GM23338 (cell line): Measurements from ENCODE around the gene RPS21. TPM values are rescaled to one million over a fixed set of nuclear protein-coding genes. Genes with fewer than 3 reads are reported as not detected.
A peak's percentile ranks its signal among the peaks of the same experiment; 100 is the strongest.

Experiments
- ATAC-seq: fragments of 200-7000 bp; cut with Tn5 transposase; 3 replicates; pipeline ENCODE4 v1.9.1; 2020
- DNase-seq: peaks from one replicate; pipeline ENCODE4 v3.0.0-alpha.2; 2015; ENCODE audit warnings: low spot score
- H2AFZ ChIP-seq: fragments of 200-600 bp; sonication (generic); 2 replicates; pipeline ENCODE4 v1.8.0; 2016; ENCODE audit warnings: antibody characterized with exemption, mild to moderate bottlenecking, moderate library complexity
- H3F3A ChIP-seq: fragments of 200-600 bp; sonication (generic); replicated peaks from 2 replicates; pipeline ENCODE4 v1.8.0; 2017; ENCODE audit warnings: antibody characterized with exemption, mixed run types, low read depth
- H3K27ac ChIP-seq: fragments of 200-600 bp; sonication (generic); 2 replicates; pipeline ENCODE4 v1.6.1; 2016; ENCODE audit warnings: low read depth
- H3K27me3 ChIP-seq: fragments of 200-600 bp; sonication (generic); 2 replicates; pipeline ENCODE4 v1.8.0; 2016; ENCODE audit warnings: mild to moderate bottlenecking, mixed run types, moderate library complexity; ENCODE audit not compliant: insufficient read depth
- H3K36me3 ChIP-seq: fragments of 200-600 bp; sonication (generic); 2 replicates; pipeline ENCODE4 v1.8.0; 2016; ENCODE audit warnings: mild to moderate bottlenecking; ENCODE audit not compliant: insufficient read depth
- H3K4me1 ChIP-seq: fragments of 200-600 bp; sonication (generic); 2 replicates; pipeline ENCODE4 v1.8.0; 2016; ENCODE audit warnings: mild to moderate bottlenecking, moderate library complexity; ENCODE audit not compliant: insufficient read depth
- H3K4me2 ChIP-seq: fragments of 200-600 bp; sonication (generic); 2 replicates; pipeline ENCODE4 v1.7.1; 2017; ENCODE audit warnings: mixed run types
- H3K4me3 ChIP-seq: fragments of 200-600 bp; sonication (generic); 2 replicates; pipeline ENCODE4 v1.6.1; 2016; ENCODE audit warnings: mixed run types
- H3K79me2 ChIP-seq: fragments of 200-600 bp; sonication (generic); replicated peaks from 2 replicates; pipeline ENCODE4 v1.8.0; 2017; ENCODE audit warnings: mild to moderate bottlenecking; ENCODE audit not compliant: insufficient read depth
- H3K9me2 ChIP-seq: fragments of 200-600 bp; sonication (generic); 2 replicates; pipeline ENCODE4 v1.8.0; 2017; ENCODE audit not compliant: insufficient read depth
- H4K20me1 ChIP-seq: fragments of 200-600 bp; sonication (generic); replicated peaks from 2 replicates; pipeline ENCODE4 v1.8.0; 2017; ENCODE audit warnings: mild to moderate bottlenecking; ENCODE audit not compliant: insufficient read depth
- H3K27ac Mint-ChIP-seq: 2 replicates; pipeline ENCODE4 v1.8.0; 2020; ENCODE audit warnings: inconsistent platforms, mild to moderate bottlenecking, moderate library complexity, mixed read lengths
- H3K27me3 Mint-ChIP-seq: 3 replicates; pipeline ENCODE4 v1.8.0; 2022; ENCODE audit warnings: low read depth, mild to moderate bottlenecking, moderate library complexity, mixed read lengths, inconsistent platforms; ENCODE audit not compliant: insufficient read depth, poor library complexity
- H3K36me3 Mint-ChIP-seq: 3 replicates; pipeline ENCODE4 v1.8.0; 2021; ENCODE audit warnings: low read depth, mild to moderate bottlenecking, inconsistent platforms, moderate library complexity, mixed read lengths
- H3K4me1 Mint-ChIP-seq: 3 replicates; pipeline ENCODE4 v1.8.0; 2020; ENCODE audit warnings: mild to moderate bottlenecking, inconsistent platforms, mixed read lengths
- H3K4me3 Mint-ChIP-seq: 3 replicates; pipeline ENCODE4 v1.8.0; 2021; ENCODE audit warnings: moderate library complexity, mild to moderate bottlenecking, inconsistent platforms, mixed read lengths
- H3K9me3 Mint-ChIP-seq: 3 replicates; pipeline ENCODE4 v1.8.0; 2020; ENCODE audit warnings: moderate library complexity, mild to moderate bottlenecking, inconsistent platforms, mixed read lengths
- EZH2phosphoT487 ChIP-seq: fragments of 200-600 bp; sonication (generic); IDR thresholded peaks from one replicate; pipeline ENCODE4 v1.8.1; 2018; ENCODE audit warnings: antibody characterized with exemption; ENCODE audit not compliant: unreplicated experiment
- JUNB ChIP-seq: IDR thresholded peaks from one replicate; pipeline ENCODE4 v1.6.1; 2016; ENCODE audit warnings: antibody characterized with exemption; ENCODE audit not compliant: unreplicated experiment
- NANOG ChIP-seq: IDR thresholded peaks from 2 replicates; pipeline ENCODE4 v1.6.1; 2016; ENCODE audit warnings: antibody characterized with exemption, borderline replicate concordance
- STAT1 ChIP-seq: IDR thresholded peaks from one replicate; pipeline ENCODE4 v1.6.1; 2016; ENCODE audit warnings: antibody characterized with exemption; ENCODE audit not compliant: unreplicated experiment
- polyA plus RNA-seq: library from polyadenylated mRNA; unstranded; fragments of >200 nt; fragmentation: Nextera tagmentation; extraction: Ambion mirVana; gene quantifications from 2 replicates; pipeline ENCODE4 v1.2.1, GENCODE V29; 2016
- total RNA-seq: library from RNA; depleted of rRNA; stranded (reverse); fragments of >200 nt; shearing (Covaris generic); gene quantifications from 2 replicates; pipeline ENCODE4 v1.2.3, GENCODE V29; 2014
- TF ChIP-seq, protein P1 (sequence below): fragments of 250-450 bp; sonication (Bioruptor Pico); IDR thresholded peaks from 2 replicates; pipeline ENCODE4 v1.5.0; 2020; ENCODE audit warnings: mild to moderate bottlenecking, moderate library complexity
- TF ChIP-seq, protein P2 (sequence below): IDR thresholded peaks from 2 replicates; pipeline ENCODE4 v1.6.1; 2016; ENCODE audit warnings: antibody characterized with exemption

RPS21 gene
- total and polyA plus RNA-seq, 2 experiments from 2014 or later: 759 to 2,298 TPM

DNA sequence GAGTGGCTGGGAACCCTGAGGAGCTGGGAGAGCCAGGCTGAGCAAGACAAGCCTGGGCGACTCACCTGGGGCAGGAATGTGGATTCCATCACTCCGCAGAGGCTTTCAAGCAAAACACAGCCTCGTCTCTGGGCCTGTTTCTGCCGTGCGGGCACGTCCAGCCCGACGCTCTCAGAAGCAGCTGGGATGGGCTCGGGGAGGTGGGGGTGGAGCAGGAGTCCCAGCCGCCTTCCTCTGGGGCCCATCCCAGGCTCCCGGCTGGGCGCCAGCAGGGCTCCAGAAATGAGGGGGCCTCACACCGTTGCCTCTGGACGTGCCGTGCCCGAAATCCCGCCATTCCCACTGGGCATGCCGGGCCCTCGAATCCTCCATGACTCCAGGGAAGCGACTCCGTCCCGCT lies 8.7 kb upstream of the RPS21 start:
- Mint-ChIP-seq H3K9me3 (peaks cover 5% of the 10 kb centered on the region), H3K36me3 (peaks cover 23% of the 10 kb centered on the region), H3K27me3 (peaks cover 23% of the 10 kb centered on the region), H3K4me1 (peaks cover 36% of the 10 kb centered on the region), H3K4me3 (no peak overlapping the region), H3K27ac (no peak overlapping the region)
- H3K79me2 ChIP-seq: no peaks in the 10 kb centered on the region
- no peak overlapping the region for H3K4me3 ChIP-seq
- TF ChIP-seq JUNB (no peak), STAT1 (no peak)
- DNase-seq (no peak), ATAC-seq (peak; percentile 1; the same call in 2 of the 3 replicates)
- H3K27ac ChIP-seq: 0 out of 2 replicates have a peak overlapping the region, but pooled peaks have one; percentile 59
- H3K4me2 ChIP-seq: no peak overlapping the region; the same call in 1 of the 2 replicates
- no peaks in the 10 kb centered on the region for H3K36me3 ChIP-seq
- no peaks in the 10 kb centered on the region for H4K20me1 ChIP-seq
- no peak overlapping the region for H2AFZ ChIP-seq
- H3K4me1 ChIP-seq: peaks cover 14% of the 10 kb centered on the region
- no peaks in the 10 kb centered on the region for H3K27me3 ChIP-seq
- H3K9me2 ChIP-seq: no peaks in the 10 kb centered on the region; the same call in 1 of the 2 replicates
- H3F3A ChIP-seq: peaks cover 17% of the 10 kb centered on the region; the same call in 1 of the 2 replicates

DNA sequence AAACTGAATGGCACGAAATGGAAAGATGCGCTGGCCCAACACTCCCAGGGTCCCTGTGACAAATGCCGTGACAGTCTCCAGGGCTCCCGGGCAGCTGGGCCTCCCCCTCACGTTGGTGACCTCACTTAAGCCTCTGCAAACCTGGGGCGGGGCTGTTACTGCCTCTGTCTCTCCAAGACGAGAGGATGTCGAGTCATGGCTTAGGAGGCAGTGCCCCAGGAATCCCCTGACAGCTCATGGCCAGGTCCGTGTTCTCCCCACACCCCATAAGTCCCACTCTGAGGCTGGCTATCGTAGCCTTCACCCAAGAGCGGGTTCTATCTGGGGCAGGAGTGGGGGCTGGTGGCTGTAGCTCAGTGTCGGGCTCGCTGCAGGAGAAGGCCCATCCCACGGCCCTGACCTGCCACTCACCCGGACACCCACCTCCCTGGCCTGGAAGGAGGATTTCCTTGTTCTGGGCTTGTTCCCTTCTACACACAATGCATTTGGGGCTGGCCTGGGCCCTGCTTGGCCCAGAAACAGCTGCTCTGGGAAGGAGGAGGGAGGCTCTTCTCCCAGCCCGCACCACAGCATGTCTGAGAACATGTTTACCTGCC lies 5.6 kb upstream of the RPS21 start:
- H3K4me3 Mint-ChIP-seq: no peak overlapping the region
- Histone ChIP-seq H3K27ac (peak overlapping the region; percentile 26; the same call in 1 of the 2 replicates), H3K9me2 (no peaks in the 10 kb centered on the region; the same call in 1 of the 2 replicates), H3K36me3 (no peaks in the 10 kb centered on the region), H3K79me2 (peaks cover 26% of the 10 kb centered on the region), H3K4me1 (peaks cover 14% of the 10 kb centered on the region), H3K4me3 (no peak overlapping the region), H3F3A (peaks cover 33% of the 10 kb centered on the region; the same call in 1 of the 2 replicates), H3K27me3 (no peaks in the 10 kb centered on the region), H4K20me1 (peaks cover 4% of the 10 kb centered on the region; the same call in 1 of the 2 replicates), H3K4me2 (no peak overlapping the region), H2AFZ (no peak overlapping the region)
- H3K27ac Mint-ChIP-seq: no peak overlapping the region
- H3K36me3 Mint-ChIP-seq: peaks cover 31% of the 10 kb centered on the region
- DNase-seq (no peak), ATAC-seq (no peak)
- H3K9me3 Mint-ChIP-seq: peaks cover 5% of the 10 kb centered on the region
- peaks cover 31% of the 10 kb centered on the region for H3K4me1 Mint-ChIP-seq
- peaks cover 26% of the 10 kb centered on the region for H3K27me3 Mint-ChIP-seq
- TF ChIP-seq EZH2phosphoT487: no peak
- TF ChIP-seq, protein P1, sequence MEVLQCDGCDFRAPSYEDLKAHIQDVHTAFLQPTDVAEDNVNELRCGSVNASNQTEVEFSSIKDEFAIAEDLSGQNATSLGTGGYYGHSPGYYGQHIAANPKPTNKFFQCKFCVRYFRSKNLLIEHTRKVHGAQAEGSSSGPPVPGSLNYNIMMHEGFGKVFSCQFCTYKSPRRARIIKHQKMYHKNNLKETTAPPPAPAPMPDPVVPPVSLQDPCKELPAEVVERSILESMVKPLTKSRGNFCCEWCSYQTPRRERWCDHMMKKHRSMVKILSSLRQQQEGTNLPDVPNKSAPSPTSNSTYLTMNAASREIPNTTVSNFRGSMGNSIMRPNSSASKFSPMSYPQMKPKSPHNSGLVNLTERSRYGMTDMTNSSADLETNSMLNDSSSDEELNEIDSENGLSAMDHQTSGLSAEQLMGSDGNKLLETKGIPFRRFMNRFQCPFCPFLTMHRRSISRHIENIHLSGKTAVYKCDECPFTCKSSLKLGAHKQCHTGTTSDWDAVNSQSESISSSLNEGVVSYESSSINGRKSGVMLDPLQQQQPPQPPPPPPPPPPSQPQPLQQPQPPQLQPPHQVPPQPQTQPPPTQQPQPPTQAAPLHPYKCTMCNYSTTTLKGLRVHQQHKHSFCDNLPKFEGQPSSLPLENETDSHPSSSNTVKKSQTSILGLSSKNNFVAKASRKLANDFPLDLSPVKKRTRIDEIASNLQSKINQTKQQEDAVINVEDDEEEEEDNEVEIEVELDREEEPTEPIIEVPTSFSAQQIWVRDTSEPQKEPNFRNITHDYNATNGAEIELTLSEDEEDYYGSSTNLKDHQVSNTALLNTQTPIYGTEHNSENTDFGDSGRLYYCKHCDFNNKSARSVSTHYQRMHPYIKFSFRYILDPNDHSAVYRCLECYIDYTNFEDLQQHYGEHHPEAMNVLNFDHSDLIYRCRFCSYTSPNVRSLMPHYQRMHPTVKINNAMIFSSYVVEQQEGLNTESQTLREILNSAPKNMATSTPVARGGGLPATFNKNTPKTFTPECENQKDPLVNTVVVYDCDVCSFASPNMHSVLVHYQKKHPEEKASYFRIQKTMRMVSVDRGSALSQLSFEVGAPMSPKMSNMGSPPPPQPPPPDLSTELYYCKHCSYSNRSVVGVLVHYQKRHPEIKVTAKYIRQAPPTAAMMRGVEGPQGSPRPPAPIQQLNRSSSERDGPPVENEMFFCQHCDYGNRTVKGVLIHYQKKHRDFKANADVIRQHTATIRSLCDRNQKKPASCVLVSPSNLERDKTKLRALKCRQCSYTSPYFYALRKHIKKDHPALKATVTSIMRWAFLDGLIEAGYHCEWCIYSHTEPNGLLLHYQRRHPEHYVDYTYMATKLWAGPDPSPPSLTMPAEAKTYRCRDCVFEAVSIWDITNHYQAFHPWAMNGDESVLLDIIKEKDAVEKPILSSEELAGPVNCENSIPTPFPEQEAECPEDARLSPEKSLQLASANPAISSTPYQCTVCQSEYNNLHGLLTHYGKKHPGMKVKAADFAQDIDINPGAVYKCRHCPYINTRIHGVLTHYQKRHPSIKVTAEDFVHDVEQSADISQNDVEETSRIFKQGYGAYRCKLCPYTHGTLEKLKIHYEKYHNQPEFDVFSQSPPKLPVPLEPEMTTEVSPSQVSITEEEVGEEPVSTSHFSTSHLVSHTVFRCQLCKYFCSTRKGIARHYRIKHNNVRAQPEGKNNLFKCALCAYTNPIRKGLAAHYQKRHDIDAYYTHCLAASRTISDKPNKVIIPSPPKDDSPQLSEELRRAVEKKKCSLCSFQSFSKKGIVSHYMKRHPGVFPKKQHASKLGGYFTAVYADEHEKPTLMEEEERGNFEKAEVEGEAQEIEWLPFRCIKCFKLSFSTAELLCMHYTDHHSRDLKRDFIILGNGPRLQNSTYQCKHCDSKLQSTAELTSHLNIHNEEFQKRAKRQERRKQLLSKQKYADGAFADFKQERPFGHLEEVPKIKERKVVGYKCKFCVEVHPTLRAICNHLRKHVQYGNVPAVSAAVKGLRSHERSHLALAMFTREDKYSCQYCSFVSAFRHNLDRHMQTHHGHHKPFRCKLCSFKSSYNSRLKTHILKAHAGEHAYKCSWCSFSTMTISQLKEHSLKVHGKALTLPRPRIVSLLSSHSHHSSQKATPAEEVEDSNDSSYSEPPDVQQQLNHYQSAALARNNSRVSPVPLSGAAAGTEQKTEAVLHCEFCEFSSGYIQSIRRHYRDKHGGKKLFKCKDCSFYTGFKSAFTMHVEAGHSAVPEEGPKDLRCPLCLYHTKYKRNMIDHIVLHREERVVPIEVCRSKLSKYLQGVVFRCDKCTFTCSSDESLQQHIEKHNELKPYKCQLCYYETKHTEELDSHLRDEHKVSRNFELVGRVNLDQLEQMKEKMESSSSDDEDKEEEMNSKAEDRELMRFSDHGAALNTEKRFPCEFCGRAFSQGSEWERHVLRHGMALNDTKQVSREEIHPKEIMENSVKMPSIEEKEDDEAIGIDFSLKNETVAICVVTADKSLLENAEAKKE (CRISPR knock-in tag): no peak
- TF ChIP-seq JUNB: no peak
- TF ChIP-seq NANOG: no peak
- TF ChIP-seq, protein P2, sequence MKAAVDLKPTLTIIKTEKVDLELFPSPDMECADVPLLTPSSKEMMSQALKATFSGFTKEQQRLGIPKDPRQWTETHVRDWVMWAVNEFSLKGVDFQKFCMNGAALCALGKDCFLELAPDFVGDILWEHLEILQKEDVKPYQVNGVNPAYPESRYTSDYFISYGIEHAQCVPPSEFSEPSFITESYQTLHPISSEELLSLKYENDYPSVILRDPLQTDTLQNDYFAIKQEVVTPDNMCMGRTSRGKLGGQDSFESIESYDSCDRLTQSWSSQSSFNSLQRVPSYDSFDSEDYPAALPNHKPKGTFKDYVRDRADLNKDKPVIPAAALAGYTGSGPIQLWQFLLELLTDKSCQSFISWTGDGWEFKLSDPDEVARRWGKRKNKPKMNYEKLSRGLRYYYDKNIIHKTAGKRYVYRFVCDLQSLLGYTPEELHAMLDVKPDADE: no peak
